IPS DF 19.7 (cell line): ENCODE measurements around the gene TUBB8B.
"Not testable (repeated sequence)": the region's sequence is repeated elsewhere in the genome, so short reads cannot be mapped to it uniquely, and the experiment has no call there.

Experiments used
- DNase-seq: peaks from one replicate; pipeline ENCODE4 v3.0.0-alpha.2; 2013; ENCODE audit warnings: low read depth, low spot score

The TUBB8B gene

DNA sequence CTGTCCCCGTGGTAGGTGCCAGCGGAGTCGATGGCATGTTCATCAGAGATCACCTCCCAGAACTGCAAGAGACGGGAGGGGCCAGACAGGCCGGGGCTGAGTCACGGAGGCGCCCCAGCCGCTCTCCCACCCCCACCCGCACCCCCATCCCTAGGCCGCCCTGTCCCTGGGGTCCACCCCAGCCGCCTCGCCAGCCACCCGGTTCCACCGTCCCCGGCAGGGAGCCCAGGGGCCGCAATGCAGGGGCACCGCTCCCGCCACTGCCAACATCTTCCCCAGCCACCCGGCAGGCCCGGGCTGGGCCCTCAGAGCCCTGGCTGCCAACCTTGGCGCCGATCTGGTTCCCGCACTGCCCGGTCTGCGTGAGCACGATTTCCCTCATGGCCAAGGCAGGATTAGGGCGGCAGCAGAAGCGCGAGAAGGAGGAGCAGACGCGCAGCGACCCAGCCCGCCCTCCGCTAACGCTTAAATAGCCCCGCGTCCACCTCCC, at the start of gene TUBB8B:
TUBB8B (minus strand) TSS at position 440 of the 490 bp plus-strand sequence; CDS start at position 382, 58 bp downstream.
- not testable (repeated sequence) for DNase-seq

DNA sequence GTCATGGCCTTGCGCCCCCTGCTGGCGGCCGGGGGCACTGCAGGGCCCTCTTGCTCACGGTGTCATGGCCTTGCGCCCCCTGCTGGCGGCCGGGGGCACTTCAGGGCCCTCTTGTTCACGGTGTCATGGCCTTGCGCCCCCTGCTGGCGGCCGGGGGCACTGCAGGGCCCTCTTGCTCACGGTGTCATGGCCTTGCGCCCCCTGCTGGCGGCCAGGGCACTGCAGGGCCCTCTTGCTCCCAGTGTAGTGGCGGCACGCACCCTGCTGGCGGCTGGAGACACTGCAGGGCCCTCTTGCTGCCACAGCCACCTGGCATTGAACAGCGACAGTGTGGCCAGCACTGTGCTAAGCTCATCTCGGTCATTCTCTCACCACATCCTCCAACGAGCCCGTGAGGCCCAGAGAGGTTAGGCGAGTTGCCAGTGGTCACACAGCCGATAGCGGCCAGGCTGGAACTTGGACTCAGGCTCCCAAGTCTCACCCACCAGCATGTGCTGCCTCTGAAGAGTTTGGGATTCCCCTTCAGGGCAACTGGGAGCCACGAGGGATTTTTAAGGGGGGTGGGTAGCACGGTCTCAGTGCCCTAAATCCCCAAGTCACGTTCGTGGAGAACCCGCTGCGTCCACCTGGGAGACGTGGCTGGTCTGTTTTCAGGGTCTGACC, 48.0 kb upstream of the TUBB8B start:
- DNase-seq = not testable (repeated sequence)

DNA sequence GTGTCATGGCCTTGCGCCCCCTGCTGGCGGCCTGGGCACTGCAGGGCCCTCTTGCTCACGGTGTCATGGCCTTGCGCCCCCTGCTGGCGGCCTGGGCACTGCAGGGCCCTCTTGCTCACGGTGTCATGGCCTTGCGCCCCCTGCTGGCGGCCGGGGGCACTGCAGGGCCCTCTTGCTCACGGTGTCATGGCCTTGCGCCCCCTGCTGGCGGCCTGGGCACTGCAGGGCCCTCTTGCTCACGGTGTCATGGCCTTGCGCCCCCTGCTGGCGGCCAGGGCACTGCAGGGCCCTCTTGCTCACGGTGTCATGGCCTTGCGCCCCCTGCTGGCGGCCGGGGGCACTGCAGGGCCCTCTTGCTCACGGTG, 47.3 kb upstream of the TUBB8B start:
- not testable (repeated sequence) for DNase-seq

DNA sequence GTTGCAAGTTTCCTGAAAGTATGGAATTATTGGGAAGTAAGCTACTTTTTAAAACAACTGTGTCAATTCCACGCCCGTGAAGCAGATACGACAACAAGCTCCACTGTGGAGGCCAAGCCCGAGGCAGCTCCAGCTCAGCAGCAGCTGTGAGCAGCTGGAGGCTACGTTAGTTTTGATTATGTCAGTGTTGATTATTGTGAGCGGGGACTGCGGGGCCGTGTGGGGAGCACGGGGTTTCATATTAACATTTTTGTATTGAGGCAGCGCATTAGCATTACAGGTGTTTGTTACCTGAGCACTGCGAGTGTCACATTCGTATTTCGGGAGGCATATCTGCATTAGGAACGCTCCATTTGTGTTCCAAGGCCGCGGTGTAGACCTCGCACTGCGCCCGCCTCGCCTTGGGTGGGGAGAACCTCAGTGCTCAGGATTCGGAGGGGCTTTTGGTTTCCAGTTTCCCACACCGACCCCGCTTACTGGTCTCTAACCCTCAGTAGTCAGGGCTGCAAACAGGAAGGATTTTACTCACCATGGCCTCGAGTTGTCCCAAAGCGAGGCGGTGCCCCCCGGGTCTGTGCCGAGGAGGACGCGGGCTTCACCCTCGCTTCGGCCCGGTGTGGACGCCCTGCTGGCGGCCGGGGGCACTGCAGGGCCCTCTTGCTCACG, 46.8 kb upstream of the TUBB8B start:
- not testable (repeated sequence) for DNase-seq

DNA sequence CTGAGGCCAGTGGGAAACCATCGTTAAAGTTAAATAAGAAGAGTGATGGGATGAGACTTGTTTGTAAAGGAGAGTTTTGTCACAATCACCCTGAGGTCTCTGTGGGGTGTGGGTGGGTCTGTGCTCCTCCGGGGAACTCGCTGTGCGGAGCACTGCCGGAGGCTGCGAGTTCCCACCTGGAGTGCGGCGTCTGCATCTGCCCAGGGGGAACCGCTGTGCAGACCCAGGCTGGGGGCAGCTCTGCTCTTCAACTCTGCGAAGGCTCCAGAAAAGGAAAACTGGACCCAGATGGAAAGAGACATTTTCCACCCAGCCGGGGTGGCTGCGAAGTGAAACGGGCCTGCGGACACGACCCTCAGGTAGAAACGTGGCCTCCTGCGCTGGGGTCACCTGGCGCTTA, 46.2 kb upstream of the TUBB8B start:
- not testable (repeated sequence) for DNase-seq

DNA sequence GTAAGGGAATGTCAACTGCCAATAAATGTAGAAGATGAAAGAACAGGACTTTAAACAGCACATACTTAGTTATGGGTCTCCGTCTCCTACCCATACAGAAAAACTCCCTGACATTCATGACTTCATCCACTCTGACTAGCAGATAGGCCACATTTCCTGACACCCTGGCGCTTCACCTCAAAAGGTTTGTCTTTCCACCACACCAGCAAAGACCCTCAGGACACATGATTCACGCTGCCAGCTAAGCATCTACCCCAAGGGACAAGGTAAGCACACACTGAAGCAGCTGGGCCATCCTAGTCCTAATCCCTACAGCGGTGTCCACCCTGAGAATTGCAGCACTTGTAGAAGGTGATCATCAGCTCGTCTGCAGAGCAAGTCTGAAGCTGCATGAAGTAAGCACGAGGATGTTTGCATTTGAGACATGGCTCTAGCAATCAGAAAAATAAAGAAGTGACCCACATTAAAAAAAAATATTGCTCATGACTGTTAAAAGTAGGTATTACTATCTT, 44.5 kb upstream of the TUBB8B start:
- DNase-seq = not testable (repeated sequence)

DNA sequence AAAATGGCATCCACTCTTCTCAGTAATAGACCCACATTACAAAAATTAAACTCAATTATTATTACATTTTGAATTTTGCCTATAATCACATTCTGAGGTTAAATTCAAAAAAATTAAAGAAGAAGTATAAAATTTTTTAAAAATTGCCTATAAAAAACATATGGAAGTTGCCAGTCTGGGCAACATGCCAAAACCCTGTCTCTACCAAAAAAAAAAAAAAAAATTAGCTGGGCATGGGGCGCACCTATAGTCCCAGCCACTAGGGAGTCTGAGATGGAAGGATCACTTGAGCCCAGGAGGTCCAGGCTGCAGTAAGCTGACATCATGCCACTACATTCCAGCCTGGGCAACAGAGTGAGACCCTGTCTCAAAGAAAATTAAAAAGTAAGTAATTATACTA, 42.1 kb upstream of the TUBB8B start:
- DNase-seq = not testable (repeated sequence)

DNA sequence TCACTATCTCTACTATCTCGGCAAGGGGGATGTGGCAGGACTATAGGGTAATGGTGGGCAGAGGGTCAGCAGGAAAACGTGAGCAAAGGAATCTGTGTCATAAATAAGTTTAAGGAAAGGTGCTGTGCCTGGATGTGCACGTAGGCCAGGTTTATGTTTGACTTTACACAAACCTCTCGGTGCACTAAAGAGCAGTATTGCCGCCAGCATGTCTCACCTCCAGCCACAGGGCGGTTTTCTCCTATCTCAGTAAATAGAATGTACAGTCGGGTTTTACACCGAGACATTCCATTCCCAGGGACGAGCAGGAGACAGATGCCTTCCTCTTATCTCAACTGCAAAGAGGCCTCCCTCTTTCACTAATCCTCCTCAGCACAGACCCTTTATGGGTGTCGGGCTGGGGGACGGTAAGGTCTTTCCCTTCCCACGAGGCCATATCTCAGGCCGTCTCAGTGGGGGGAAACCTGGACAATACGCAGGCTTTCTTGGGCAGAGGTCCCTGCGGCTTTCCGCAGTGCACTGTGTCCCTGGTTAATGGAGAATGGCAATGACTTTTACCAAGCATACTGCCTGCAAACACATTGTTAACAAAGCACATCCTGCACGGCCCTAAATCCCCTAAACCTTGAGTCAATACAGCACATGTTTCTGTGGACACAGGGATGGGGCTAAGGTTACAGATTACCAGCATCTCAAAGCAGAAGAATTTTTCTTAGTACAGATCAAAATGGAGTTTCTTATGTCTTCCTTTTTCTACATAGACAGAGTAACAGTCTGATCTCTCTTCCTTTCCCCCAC, 41.2 kb upstream of the TUBB8B start:
- DNase-seq = not testable (repeated sequence)

DNA sequence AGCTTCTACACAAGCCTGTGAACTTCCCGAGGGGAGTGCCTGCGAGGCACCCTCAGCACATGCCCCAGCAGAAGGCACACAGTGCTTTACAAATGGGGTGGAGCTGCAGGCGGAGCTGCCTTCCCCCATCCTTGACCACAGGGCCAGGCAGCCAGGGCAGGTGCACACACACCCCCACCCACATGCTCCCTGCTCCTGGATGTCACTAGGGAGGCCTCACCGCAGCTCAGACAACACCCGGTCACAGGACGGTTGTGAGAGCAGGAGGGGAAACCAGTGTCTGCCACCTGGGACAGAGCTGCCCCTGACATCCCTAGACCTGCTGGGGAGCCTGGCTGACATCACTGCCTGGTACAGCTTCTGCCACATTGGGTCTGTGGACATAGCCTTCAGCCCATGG, 39.7 kb upstream of the TUBB8B start:
- DNase-seq = not testable (repeated sequence)

DNA sequence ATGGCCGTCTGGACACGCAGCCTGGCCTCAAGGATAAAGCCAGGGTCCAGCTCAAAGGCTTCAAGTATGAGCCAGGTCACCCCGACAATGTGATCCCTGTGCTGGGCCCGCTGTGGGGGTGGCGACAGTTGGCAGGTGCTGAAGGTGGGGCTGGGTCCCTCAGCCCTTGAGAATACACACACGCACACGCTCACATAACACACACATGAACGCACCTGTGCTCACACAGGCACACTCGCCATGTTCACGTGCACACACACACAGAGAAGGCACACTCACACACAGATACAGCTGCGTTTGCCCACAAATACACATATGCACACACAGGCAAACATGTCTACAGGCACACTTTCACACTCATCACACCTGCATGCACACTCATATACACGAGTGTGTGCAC, 35.4 kb upstream of the TUBB8B start:
- not testable (repeated sequence) for DNase-seq

DNA sequence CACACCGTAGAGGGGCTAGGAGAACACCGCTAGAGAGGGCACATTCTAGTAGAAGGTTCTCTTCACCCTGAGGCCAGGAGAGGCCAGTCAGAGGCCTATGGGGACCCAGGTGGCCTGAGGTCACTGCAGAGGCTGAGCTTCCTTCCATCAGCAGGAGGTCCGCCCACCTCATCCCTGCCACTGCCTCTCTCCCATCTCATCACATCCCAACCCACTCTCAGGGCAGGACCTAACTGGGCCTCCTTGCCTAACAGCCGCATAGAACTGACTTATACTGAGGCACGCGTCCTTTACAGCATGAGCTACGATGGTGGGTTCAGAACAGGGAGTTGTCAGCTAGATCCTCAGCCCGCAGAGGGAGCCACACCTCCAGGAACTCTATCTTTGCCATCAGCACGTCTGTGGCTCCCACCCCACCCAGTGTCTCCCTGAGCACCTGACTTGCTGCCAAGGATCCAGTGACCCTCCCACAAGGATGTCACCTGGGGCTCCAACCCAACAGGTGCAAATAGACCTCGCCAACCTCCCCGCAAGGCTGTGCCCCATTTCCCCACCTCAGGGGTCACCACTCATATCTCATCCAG, 33.3 kb upstream of the TUBB8B start:
- DNase-seq = not testable (repeated sequence)

DNA sequence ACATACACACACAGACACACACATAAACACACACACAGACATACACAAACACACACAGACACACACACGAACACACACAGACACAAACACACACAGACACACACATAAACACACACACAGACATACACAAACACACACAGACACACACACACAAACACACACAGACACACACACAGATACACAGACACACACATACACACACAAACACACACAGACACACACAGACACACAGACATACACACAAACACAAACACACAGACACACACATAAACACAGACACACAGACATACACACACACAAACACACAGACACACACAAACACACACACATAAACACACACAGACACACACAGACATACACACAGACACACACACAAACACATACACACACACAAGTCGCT, 31.5 kb upstream of the TUBB8B start:
- DNase-seq = not testable (repeated sequence)

DNA sequence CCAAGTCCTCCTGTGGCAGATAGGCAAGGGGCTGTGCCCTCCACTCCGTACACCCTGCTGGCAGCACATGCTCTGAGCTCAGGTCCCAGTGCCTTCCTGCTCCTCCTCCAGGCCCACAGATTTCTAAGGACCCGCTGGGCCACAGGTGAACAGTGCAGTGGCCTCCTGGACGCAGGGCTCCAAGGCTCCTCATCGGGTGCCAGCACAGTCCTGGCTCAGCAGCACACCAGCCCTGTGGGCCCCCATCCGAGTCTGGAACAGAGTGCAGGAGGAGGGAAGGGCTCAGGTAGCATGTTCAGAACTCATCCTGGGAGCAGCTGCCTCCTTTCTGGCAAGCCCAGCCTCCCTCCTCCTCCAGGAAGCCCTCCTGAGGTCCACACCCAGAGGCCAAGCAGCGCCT, 30.8 kb upstream of the TUBB8B start:
- DNase-seq = not testable (repeated sequence)

DNA sequence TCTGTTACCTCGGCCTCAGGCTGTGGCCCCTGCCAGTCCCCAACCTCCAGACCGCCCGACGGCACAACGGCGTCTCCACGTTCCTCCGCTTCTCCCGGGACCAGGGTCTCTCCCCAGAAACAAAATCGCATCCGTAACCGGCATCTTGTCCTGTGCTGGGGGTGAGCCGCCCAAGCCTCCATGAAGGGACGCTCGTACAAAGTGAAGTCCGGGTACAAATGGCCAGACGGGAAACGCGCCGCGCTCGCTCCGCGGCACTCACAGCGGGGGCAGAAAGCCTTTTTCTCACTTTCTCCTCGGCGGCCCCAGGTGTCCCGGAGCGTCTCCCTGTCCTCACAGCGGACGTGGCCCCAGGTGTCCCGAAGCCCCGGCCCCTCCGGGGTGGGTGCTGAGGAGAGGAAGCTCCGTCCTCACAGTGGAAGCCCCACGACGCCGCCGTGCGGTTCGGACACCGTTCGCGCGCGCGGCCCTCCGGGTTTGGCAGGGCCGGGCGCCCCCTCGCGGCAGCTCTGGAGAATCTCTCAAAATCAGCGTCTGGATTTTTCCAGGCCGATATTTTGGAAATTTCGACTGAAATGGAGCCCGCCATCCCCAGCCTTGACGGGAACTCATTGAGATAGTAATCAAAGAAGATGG, 26.2 kb upstream of the TUBB8B start:
- DNase-seq = not testable (repeated sequence)

DNA sequence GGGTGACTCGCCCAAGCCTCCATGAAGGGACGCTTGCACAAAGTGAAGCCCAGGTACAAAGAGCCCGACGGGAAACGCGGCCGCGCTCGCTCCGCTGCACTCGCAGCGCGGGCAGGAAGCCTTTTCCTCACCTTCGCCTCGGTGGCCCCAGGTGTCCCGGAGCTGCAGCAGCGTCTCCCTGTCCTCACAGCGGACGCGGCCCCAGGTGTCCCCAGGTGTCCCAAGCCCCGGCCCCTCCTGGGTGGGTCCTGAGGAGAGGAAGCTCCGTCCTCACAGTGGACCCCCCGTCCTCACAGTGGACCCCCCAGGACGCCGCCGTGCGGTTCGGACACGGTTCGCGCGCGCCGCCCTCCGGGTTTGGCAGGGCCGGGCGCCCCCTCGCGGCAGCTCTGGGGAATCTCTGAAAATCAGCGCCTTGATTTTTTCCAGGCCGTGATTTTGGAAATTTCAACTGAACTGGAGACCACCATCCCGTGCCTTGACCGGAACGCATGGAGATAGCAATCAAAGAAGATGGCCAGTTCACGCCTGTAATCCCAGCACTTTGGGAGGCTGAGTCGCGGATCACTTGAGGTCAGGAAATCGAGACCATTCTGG, 23.9 kb upstream of the TUBB8B start:
- DNase-seq = not testable (repeated sequence)

DNA sequence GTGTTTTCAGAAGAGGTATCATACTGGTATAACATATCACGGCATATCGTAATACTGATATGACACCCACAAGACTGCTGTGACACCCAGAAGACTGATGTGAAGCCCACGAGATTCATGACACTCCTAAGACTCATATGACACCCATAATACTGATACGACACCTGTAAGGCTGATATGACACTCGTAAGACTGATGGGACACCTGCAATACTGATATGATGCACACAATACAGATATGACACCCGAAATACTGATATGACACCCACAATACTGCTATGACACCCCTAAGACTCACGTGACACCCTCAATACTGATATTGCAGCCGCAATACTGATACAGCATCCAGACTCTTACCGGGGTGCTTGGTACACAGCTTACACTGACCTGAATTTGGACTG, 18.3 kb upstream of the TUBB8B start:
- not testable (repeated sequence) for DNase-seq

DNA sequence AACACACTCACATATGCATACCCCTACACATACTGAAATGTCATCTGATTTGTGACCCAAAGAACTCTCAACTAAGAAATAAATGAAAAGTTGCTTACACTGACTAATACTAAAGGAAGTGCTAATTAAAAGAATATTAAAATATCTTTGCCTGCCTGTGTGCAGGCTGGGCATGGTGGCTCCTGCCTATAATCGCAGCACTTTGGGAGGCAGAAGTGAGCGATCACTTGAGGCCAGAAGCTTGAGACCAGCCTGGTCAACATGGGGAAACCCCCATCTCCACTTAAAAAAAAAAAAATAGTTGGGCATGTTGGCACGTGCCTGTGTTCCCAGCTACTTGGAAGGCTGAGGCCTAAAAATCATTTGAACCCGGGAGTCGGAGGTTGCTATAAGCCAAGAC, 14.9 kb upstream of the TUBB8B start:
- DNase-seq = not testable (repeated sequence)

DNA sequence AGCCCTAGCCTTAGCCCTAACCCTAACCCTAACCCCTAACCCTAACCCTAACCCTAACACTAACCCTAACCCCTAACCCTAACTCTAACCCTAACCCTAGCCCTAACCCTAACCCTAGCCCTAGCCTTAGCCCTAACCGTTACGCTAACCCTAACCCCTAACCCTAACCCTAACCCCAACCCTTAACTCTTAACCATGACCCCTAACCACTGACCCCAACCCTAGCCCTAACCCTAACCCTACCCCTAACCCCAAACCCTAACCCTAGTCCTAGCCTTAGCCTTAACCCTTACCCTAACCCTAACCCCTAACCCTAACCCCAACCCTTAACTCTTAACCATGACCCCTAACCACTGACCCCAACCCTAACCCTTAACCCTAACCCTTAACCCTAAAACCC, 14.2 kb upstream of the TUBB8B start:
- not testable (repeated sequence) for DNase-seq

DNA sequence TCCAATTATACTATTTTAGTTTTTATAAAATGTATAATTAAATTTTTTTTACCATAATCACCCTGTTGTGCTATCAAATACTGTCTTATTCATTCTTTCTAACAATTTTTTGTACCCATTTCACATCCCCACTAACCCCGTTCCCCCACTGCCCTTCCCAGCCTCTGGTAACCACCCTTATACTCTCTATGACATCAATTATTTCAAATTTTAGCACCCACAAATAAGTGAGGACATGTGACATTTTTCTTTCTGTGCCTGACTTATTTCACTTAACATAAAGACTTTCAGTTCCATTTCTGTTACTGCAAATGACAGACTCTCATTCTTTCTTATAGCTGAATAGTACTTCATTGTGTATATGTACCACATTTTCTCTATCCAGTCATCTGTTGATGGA, 5.0 kb upstream of the TUBB8B start:
- not testable (repeated sequence) for DNase-seq

DNA sequence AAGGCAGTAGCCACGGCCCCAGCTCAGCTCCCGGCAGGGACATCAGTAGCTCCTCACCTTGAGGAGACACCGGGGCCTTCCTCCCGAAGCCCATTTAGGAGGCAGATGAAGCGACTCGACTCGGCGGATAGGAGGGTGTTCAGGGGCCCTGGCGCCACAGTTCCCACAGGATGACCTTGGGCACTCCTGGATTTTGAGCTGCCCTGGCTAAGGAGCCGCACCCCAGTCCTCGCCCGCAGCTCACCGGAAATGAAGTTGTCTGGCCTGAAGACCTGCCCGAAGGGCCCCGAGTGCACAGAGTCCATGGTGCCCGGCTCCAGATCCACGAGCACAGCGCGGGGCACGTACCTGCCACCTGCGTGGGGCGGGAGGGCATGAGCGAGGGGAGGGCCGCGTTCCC, 719 bp downstream of the TUBB8B start:
- not testable (repeated sequence) for DNase-seq

DNA sequence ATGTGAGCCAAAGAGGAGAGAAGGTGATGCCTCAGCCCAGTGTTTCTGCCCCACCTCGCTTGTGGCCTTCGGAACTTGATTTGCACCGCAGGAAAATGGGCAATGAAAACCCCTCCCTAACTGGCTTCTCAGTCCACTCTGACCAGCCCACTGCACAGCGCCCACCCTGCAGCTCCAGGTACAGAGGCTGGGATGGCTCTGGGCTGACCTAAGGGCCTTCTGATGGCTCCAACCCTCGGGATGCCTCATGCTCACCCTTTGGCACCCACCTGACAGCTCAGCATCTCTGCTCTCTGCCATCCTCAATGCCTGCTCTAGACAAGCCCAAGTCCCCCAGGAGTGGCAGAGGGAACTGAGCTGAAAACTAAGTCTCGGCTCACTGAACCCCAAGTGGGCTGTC, 36.2 kb downstream of the TUBB8B start:
- DNase-seq = not testable (repeated sequence)
